ENCODE data around the gene M6PR.
"Not testable (repeated sequence)": the region's sequence is repeated elsewhere in the genome, so short reads cannot be mapped to it uniquely, and the experiment has no call there.

- TF ChIP-seq, protein P1, sequence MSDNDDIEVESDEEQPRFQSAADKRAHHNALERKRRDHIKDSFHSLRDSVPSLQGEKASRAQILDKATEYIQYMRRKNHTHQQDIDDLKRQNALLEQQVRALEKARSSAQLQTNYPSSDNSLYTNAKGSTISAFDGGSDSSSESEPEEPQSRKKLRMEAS (IDR thresholded peaks at IDR 0.05; ENCODE audit: low read depth, low read length), result not testable (repeated sequence)
- TF ChIP-seq GATAD2B (conservative IDR thresholded peaks at IDR 0.05; ENCODE audit: low read depth); PAX8 (IDR thresholded peaks at IDR 0.05); POLR2AphosphoS5 (IDR thresholded peaks at IDR 0.05; ENCODE audit: low read length); RFX5 (IDR thresholded peaks at IDR 0.05; ENCODE audit: low read depth, low read length); NFIC (IDR thresholded peaks at IDR 0.05; ENCODE audit: low read depth, low read length); POLR2A (IDR thresholded peaks at IDR 0.05; ENCODE audit: low read depth, low read length); RAD51 (IDR thresholded peaks at IDR 0.05); RAD21 (IDR thresholded peaks at IDR 0.05; ENCODE audit: insufficient read depth, low read depth, low read length); SP1 (IDR thresholded peaks at IDR 0.05; ENCODE audit: low read depth, low read length); POLR2AphosphoS2 (IDR thresholded peaks at IDR 0.05; ENCODE audit: low read depth, low read length); TBL1XR1 (IDR thresholded peaks at IDR 0.05; ENCODE audit: low read depth, low read length): not testable (repeated sequence)
- TF ChIP-seq, protein P2, sequence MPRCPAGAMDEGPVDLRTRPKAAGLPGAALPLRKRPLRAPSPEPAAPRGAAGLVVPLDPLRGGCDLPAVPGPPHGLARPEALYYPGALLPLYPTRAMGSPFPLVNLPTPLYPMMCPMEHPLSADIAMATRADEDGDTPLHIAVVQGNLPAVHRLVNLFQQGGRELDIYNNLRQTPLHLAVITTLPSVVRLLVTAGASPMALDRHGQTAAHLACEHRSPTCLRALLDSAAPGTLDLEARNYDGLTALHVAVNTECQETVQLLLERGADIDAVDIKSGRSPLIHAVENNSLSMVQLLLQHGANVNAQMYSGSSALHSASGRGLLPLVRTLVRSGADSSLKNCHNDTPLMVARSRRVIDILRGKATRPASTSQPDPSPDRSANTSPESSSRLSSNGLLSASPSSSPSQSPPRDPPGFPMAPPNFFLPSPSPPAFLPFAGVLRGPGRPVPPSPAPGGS (IDR thresholded peaks at IDR 0.05; ENCODE audit: borderline replicate concordance, insufficient read depth, low read depth, low read length, poor library complexity, severe bottlenecking), result not testable (repeated sequence)
- TF ChIP-seq, protein P3, sequence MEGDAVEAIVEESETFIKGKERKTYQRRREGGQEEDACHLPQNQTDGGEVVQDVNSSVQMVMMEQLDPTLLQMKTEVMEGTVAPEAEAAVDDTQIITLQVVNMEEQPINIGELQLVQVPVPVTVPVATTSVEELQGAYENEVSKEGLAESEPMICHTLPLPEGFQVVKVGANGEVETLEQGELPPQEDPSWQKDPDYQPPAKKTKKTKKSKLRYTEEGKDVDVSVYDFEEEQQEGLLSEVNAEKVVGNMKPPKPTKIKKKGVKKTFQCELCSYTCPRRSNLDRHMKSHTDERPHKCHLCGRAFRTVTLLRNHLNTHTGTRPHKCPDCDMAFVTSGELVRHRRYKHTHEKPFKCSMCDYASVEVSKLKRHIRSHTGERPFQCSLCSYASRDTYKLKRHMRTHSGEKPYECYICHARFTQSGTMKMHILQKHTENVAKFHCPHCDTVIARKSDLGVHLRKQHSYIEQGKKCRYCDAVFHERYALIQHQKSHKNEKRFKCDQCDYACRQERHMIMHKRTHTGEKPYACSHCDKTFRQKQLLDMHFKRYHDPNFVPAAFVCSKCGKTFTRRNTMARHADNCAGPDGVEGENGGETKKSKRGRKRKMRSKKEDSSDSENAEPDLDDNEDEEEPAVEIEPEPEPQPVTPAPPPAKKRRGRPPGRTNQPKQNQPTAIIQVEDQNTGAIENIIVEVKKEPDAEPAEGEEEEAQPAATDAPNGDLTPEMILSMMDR (IDR thresholded peaks at IDR 0.05 in 2 of 3, conservative IDR thresholded peaks at IDR 0.05 in 1 of 3; ENCODE audit: control insufficient read depth in 2 of 3, extremely low read depth in 1 of 3, insufficient read depth in 1 of 3, low read depth in 3 of 3, low read length in 3 of 3), result not testable (repeated sequence)
Observed at GRCh38 chr12:8932464-8932863, 17.0 kb downstream of the M6PR start.

Data from GM12878 (cell line).